Measurements from ENCODE around the gene KRT40. TPM values are rescaled to one million over a fixed set of nuclear protein-coding genes. Genes with fewer than 3 reads are reported as not detected.

The KRT40 gene
- total and polyA plus RNA-seq, 10 of the 15 experiments (the other 5 are each of a cell fraction or from before 2014, with no cell fraction given) = not detected

GRCh38 chr17:41009936-41010335 is 25.8 kb upstream of the KRT40 start (continued):
- TF ChIP-seq CHD4 (IDR thresholded peaks at IDR 0.05) (no peak), SP1 (IDR thresholded peaks at IDR 0.05; ENCODE audit: low read depth, low read length) (no peak), TCF12 (IDR thresholded peaks at IDR 0.05; ENCODE audit: low read depth, low read length) (no peak), SRF (IDR thresholded peaks at IDR 0.05; ENCODE audit: low read depth in 2 of 2, low read length in 2 of 2) (no peak), IRF5 (IDR thresholded peaks at IDR 0.05; ENCODE audit: borderline replicate concordance) (no peak), NKRF (conservative IDR thresholded peaks at IDR 0.05) (no peak), IKZF2 (IDR thresholded peaks at IDR 0.05) (no peak), WRNIP1 (IDR thresholded peaks at IDR 0.05; ENCODE audit: borderline replicate concordance, low read depth, low read length) (no peak), SMC3 (IDR thresholded peaks at IDR 0.05; ENCODE audit: borderline replicate concordance, low read length) (no peak), ZBTB4 (CRISPR knock-in tag; IDR thresholded peaks at IDR 0.05) (no peak), PKNOX1 (IDR thresholded peaks at IDR 0.05) (no peak)
